ENCODE data around the gene POLR2I. TPM values are rescaled to one million over a fixed set of nuclear protein-coding genes. Genes with fewer than 3 reads are reported as not detected.

Gene POLR2I
- polyA plus RNA-seq, 1 of the 3 experiments (the other 2 are of a cell fraction): 140 TPM

DNA sequence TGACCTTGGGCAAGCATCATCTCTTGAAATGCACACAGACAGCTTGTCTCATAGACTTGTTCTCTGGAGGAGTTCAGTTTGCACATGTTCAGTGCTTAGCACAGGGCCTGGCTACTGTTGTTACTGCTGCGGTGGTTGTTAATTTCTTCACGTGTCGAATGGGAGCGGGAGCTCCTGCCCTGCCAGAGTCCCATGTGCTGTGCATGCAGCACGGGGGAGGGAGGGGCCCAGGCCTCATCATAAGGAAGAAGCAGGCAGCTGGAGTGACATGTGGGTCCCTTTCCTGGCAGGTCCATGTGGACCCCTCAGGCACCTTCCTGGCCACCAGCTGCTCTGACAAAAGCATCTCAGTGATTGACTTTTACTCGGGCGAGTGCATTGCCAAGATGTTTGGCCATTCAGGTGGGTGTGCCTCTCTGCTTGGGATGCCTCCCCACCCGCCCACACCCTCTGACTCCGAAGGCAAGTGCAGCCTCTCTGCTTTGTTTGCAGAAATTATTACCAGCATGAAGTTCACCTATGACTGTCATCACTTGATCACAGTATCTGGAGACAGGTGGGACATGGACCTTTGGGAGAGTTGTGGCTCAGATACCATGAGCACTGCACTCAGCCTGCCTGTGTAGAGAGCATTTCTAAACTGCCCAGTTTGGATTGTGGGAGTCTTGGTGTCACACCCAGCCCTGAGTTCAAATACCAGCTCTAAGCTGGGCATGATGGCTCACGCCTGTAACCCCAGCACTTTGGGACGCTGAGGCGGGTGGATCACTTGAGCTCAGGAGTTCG lies 23.6 kb downstream of the POLR2I start:
- H3K27ac ChIP-seq (ENCODE audit: low read depth in 2 of 2, low read length in 1 of 2): no peak overlapping the region
- H3F3A ChIP-seq (replicated peaks; ENCODE audit: insufficient read depth): no peaks in the 10 kb centered on the region
- no peak overlapping the region for H3K4me3 ChIP-seq (ENCODE audit: low read depth in 2 of 2, low read length in 1 of 2)
- H2AFZ ChIP-seq (ENCODE audit: low read depth): no peak overlapping the region
- CTCF ChIA-PET: no interaction called here
- no peaks in the 10 kb centered on the region for H3K9me2 ChIP-seq
- no peaks in the 10 kb centered on the region for H3K79me2 ChIP-seq (ENCODE audit: insufficient read depth)
- H3K4me1 ChIP-seq (ENCODE audit: control insufficient read depth in 1 of 2, insufficient read depth in 2 of 2, low read depth in 1 of 2, low read length in 1 of 2): no peaks in the 10 kb centered on the region
- no peak overlapping the region for H3K9ac ChIP-seq
- no peak for DNase-seq
- no peak overlapping the region for H3K4me2 ChIP-seq
- no peaks in the 10 kb centered on the region for H3K27me3 ChIP-seq (ENCODE audit: insufficient read depth)
- no peaks in the 10 kb centered on the region for H4K20me1 ChIP-seq (ENCODE audit: insufficient read depth)
- TF ChIP-seq TEAD4 (IDR thresholded peaks at IDR 0.05; ENCODE audit: borderline replicate concordance, insufficient read depth): no peak
- TF ChIP-seq TAF1 (IDR thresholded peaks at IDR 0.05; ENCODE audit: borderline replicate concordance, low read depth, low read length): no peak
- TF ChIP-seq, protein P1, sequence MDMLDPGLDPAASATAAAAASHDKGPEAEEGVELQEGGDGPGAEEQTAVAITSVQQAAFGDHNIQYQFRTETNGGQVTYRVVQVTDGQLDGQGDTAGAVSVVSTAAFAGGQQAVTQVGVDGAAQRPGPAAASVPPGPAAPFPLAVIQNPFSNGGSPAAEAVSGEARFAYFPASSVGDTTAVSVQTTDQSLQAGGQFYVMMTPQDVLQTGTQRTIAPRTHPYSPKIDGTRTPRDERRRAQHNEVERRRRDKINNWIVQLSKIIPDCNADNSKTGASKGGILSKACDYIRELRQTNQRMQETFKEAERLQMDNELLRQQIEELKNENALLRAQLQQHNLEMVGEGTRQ (IDR thresholded peaks at IDR 0.05; ENCODE audit: borderline replicate concordance, low read depth, low read length): no peak
- TF ChIP-seq RXRA (IDR thresholded peaks at IDR 0.05; ENCODE audit: borderline replicate concordance, low read depth): no peak
- TF ChIP-seq JUND (IDR thresholded peaks at IDR 0.05): no peak
- TF ChIP-seq CTCF (IDR thresholded peaks at IDR 0.05): no peak
- TF ChIP-seq POLR2AphosphoS5 (IDR thresholded peaks at IDR 0.05; ENCODE audit: low read depth, low read length): no peak
- TF ChIP-seq FOXJ3 (CRISPR knock-in tag; IDR thresholded peaks at IDR 0.05): no peak
- TF ChIP-seq RAD21 (IDR thresholded peaks at IDR 0.05; ENCODE audit: low read length): no peak
- TF ChIP-seq SMC3 (IDR thresholded peaks at IDR 0.05; ENCODE audit: low read depth, low read length): no peak
- no peak for TF ChIP-seq EZH2phosphoT487 (IDR thresholded peaks at IDR 0.05; ENCODE audit: borderline replicate concordance, low read depth)
- no peak for TF ChIP-seq SIN3A (IDR thresholded peaks at IDR 0.05; ENCODE audit: borderline replicate concordance, low read depth, low read length)
- POLR2A ChIA-PET: no interaction called here
- H3K9me3 ChIP-seq: no peaks in the 10 kb centered on the region
- H3K36me3 ChIP-seq (replicated peaks in 1 of 2; ENCODE audit: control insufficient read depth in 1 of 2, insufficient read depth in 2 of 2, low read length in 1 of 2): peaks cover 0 to 5% of the 10 kb centered on the region in 2 experiments
- 83% methylated on average over 13 of the region's 13 CpGs for WGBS (ENCODE audit: low lambda C conversion rate)

DNA sequence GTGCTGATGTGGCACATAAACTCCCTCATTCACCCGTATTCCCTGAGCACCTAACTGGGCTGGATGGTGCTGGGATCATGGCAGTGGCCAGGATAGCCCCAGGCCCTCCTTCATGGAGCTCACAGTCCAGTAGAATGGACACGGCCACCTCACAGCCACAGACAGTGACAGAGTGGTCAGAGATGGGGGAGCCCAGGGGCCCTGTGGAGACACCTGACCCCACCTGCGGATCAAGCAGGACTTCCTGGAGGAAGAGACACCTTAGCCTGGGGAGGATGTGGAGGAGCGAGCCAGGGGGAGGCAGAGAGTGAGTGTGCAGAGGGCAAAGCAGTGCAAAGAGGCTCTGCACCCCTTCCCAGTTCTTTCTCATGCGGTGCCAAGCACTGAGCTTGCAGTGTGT lies 24.8 kb downstream of the POLR2I start:
- no peaks in the 10 kb centered on the region for H3K27me3 ChIP-seq (ENCODE audit: insufficient read depth)
- no peaks in the 10 kb centered on the region for H4K20me1 ChIP-seq (ENCODE audit: insufficient read depth)
- H3K27ac ChIP-seq (ENCODE audit: low read depth in 2 of 2, low read length in 1 of 2): no peak overlapping the region
- no peak overlapping the region for H3K4me3 ChIP-seq (ENCODE audit: low read depth in 2 of 2, low read length in 1 of 2)
- CTCF ChIA-PET: no interaction called here
- no peaks in the 10 kb centered on the region for H3K9me3 ChIP-seq
- 94% methylated on average over 4 of the region's 5 CpGs for WGBS (ENCODE audit: low lambda C conversion rate)
- no peak overlapping the region for H3K4me2 ChIP-seq
- no peaks in the 10 kb centered on the region for H3K9me2 ChIP-seq
- H3K79me2 ChIP-seq (ENCODE audit: insufficient read depth): no peaks in the 10 kb centered on the region
- H3K36me3 ChIP-seq (replicated peaks in 1 of 2; ENCODE audit: control insufficient read depth in 1 of 2, insufficient read depth in 2 of 2, low read length in 1 of 2): peaks cover 0 to 5% of the 10 kb centered on the region in 2 experiments
- H2AFZ ChIP-seq (ENCODE audit: low read depth): no peak overlapping the region
- no peaks in the 10 kb centered on the region for H3F3A ChIP-seq (replicated peaks; ENCODE audit: insufficient read depth)
- H3K9ac ChIP-seq: no peak overlapping the region
- DNase-seq: no peak
- POLR2A ChIA-PET: no interaction called here
- no peaks in the 10 kb centered on the region for H3K4me1 ChIP-seq (ENCODE audit: control insufficient read depth in 1 of 2, insufficient read depth in 2 of 2, low read depth in 1 of 2, low read length in 1 of 2)
- TF ChIP-seq FOSL2 (IDR thresholded peaks at IDR 0.05; ENCODE audit: borderline replicate concordance, low read depth): no peak
- no peak for TF ChIP-seq USF1 (IDR thresholded peaks at IDR 0.05; ENCODE audit: borderline replicate concordance, low read depth)
- TF ChIP-seq GATA2 (CRISPR knock-in tag; IDR thresholded peaks at IDR 0.05): no peak
- TF ChIP-seq IRF3 (IDR thresholded peaks at IDR 0.05; ENCODE audit: low read depth, low read length): no peak
- TF ChIP-seq YY1 (IDR thresholded peaks at IDR 0.05; ENCODE audit: low read depth): no peak
- no peak for TF ChIP-seq FOXJ3 (CRISPR knock-in tag; IDR thresholded peaks at IDR 0.05)
- no peak for TF ChIP-seq SMC3 (IDR thresholded peaks at IDR 0.05; ENCODE audit: low read depth, low read length)
- TF ChIP-seq TAF1 (IDR thresholded peaks at IDR 0.05; ENCODE audit: borderline replicate concordance, low read depth, low read length): no peak
- TF ChIP-seq REST (IDR thresholded peaks at IDR 0.05; ENCODE audit: low read depth, low read length): no peak

Data from SK-N-SH (cell line).